ENCODE measurements around the gene ACAD10.
"Not testable (repeated sequence)": the region's sequence is repeated elsewhere in the genome, so short reads cannot be mapped to it uniquely, and the experiment has no call there.

Gene ACAD10

GRCh38 chr12:111685811-111686573, at the start of gene ACAD10, which contains the start of gene BRAP:
Gene ACAD10, plus strand, starts transcription at chr12:111686053. Its CDS starts 6,657 bp downstream, at chr12:111692710.
Gene BRAP, minus strand, starts transcription at chr12:111685956. Its CDS starts 164 bp downstream, at chr12:111685792.
- DNase-seq: peak; percentile 93

GRCh38 chr12:111636209-111636945, 49.5 kb upstream of the ACAD10 start:
- DNase-seq: no peak

GRCh38 chr12:111638556-111638955, 47.3 kb upstream of the ACAD10 start:
- no peak for DNase-seq

- DNase-seq: no peak
These were observed 45.3 kb upstream of the ACAD10 start for GRCh38 chr12:111640506-111640905.

GRCh38 chr12:111642681-111643426, 43.0 kb upstream of the ACAD10 start:
- no peak for DNase-seq

GRCh38 chr12:111643427-111643826, 42.4 kb upstream of the ACAD10 start:
- DNase-seq: no peak

GRCh38 chr12:111645433-111645832, 40.4 kb upstream of the ACAD10 start:
- DNase-seq: no peak

GRCh38 chr12:111650912-111651311, 34.9 kb upstream of the ACAD10 start:
- no peak for DNase-seq

- not testable (repeated sequence) for DNase-seq
These were observed 33.3 kb upstream of the ACAD10 start for GRCh38 chr12:111652530-111652929.

- DNase-seq: no peak
These were observed 32.3 kb upstream of the ACAD10 start for GRCh38 chr12:111653596-111653995.

GRCh38 chr12:111655356-111655755, 30.5 kb upstream of the ACAD10 start:
- DNase-seq: no peak

- no peak for DNase-seq
These were observed 29.8 kb upstream of the ACAD10 start for GRCh38 chr12:111656016-111656415.

- no peak for DNase-seq
These were observed 21.4 kb upstream of the ACAD10 start for GRCh38 chr12:111664499-111664898.

- DNase-seq: no peak
These were observed 20.6 kb upstream of the ACAD10 start for GRCh38 chr12:111664961-111665865.

- DNase-seq: no peak
These were observed 13.0 kb upstream of the ACAD10 start for GRCh38 chr12:111672822-111673381.

GRCh38 chr12:111673503-111673902, 12.3 kb upstream of the ACAD10 start:
- no peak for DNase-seq

GRCh38 chr12:111677186-111677585, 8.7 kb upstream of the ACAD10 start:
- DNase-seq: no peak

- DNase-seq: not testable (repeated sequence)
These were observed 1.2 kb upstream of the ACAD10 start for GRCh38 chr12:111684485-111685198.

GRCh38 chr12:111685322-111685810, 487 bp upstream of the ACAD10 start:
- DNase-seq: no peak

- no peak for DNase-seq
These were observed 787 bp downstream of the ACAD10 start for GRCh38 chr12:111686574-111687105.

- no peak for DNase-seq
These were observed 1.4 kb downstream of the ACAD10 start for GRCh38 chr12:111687255-111687654.

All from DMS153 (cell line).